H1 (cell line): ENCODE measurements around the gene DIP2B. TPM values are rescaled to one million over a fixed set of nuclear protein-coding genes. Genes with fewer than 3 reads are reported as not detected.

Experiments used
- ASH2L ChIP-seq: fragments of 200-600, 300-600 bp; sonication (generic); IDR thresholded peaks from one replicate; pipeline ENCODE4 v1.7.1; 2017; ENCODE audit warnings: low read length
- CHD2 ChIP-seq: IDR thresholded peaks from 2 replicates; pipeline ENCODE4 v1.6.1; 2012; ENCODE audit warnings: low read length, improper control_type of control experiment
- EZH2 ChIP-seq: fragments of 200-600 bp; sonication (generic); IDR thresholded peaks from 2 replicates; pipeline ENCODE4 v1.7.1; 2012; ENCODE audit warnings: low read depth, mild to moderate bottlenecking, moderate library complexity, low read length, inconsistent platforms; ENCODE audit not compliant: severe bottlenecking
- RBBP5 ChIP-seq: IDR thresholded peaks from 2 replicates; pipeline ENCODE4 v1.7.1; 2012; ENCODE audit warnings: low read depth, mild to moderate bottlenecking, inconsistent platforms, low read length, moderate library complexity, borderline replicate concordance
- SUZ12 ChIP-seq: fragments of 200-600 bp; sonication (generic); IDR thresholded peaks from 2 replicates; pipeline ENCODE4 v1.6.1; 2012; ENCODE audit warnings: mild to moderate bottlenecking, inconsistent platforms, low read length, moderate library complexity, mixed read lengths
- TAF1 ChIP-seq: IDR thresholded peaks from 2 replicates; pipeline ENCODE4 v1.6.1; 2011; ENCODE audit warnings: mild to moderate bottlenecking, low read depth, low read length
- ZNF274 ChIP-seq: IDR thresholded peaks from 2 replicates; pipeline ENCODE4 v1.7.0; 2012; ENCODE audit warnings: low read length, borderline replicate concordance; ENCODE audit errors: extremely low read depth
- polyA plus RNA-seq, 7 experiments: library from polyadenylated mRNA; depleted of rRNA in 3 of 7; stranded (reverse) in 5 of 7; unstranded in 2 of 7; fragments of >200 nt in 5 of 7; fragments of 200-250 nt in 2 of 7; gene quantifications; 1 replicate in 5 of 7; 2 replicates in 1 of 7; 4 replicates in 1 of 7; pipeline versions ENCODE4 v1.2.1 to v1.2.3, GENCODE V29; 2011 to 2013; ENCODE audit warnings: missing spikeins in 2 of 7, mixed read lengths in 2 of 7
- total RNA-seq: library from RNA; stranded (reverse); fragmentation: NEBNext Ultra II Directional; extraction: Animal tissue kit (Norgen Biotek cat#: 25700); gene quantifications from 2 replicates; pipeline ENCODE4 v1.2.1, GENCODE V29; 2021
- TF ChIP-seq, protein P1 (sequence below): IDR thresholded peaks from 2 replicates; pipeline ENCODE4 v1.6.1; 2012; ENCODE audit warnings: inconsistent platforms
- TF ChIP-seq, protein P2 (sequence below): IDR thresholded peaks from 2 replicates; pipeline ENCODE4 v1.6.1; 2011; ENCODE audit warnings: low read length, improper control_type of control experiment

The DIP2B gene
- total and polyA plus RNA-seq, 2 of the 8 experiments (the other 6 are each of a cell fraction or from before 2014, with no cell fraction given): 11.1 to 29.6 TPM

DNA sequence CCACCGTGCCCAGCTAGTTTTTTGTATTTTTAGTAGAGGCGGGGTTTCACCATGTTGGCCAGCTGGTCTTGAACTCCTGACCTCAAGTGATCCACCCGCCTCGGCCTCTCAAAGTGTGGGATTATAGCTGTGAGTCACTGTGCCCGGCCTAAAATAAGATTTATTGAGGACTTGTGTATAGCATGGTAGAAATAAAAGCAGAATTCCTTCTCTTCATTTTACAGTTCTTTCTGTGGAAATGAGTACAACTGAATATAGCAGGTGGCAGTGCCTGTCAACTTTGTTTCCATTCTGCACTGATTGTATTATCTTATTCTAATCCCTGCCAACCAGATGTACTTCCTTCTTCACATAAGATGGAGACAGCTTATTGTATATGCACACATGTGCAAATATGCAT lies 41.0 kb downstream of the DIP2B start (continued):
- TF ChIP-seq ASH2L (no peak), EZH2 (no peak), RBBP5 (no peak), ZNF274 (no peak), TAF1 (no peak), CHD2 (no peak), SUZ12 (no peak)
- TF ChIP-seq, protein P1, sequence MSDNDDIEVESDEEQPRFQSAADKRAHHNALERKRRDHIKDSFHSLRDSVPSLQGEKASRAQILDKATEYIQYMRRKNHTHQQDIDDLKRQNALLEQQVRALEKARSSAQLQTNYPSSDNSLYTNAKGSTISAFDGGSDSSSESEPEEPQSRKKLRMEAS: no peak
- TF ChIP-seq, protein P2, sequence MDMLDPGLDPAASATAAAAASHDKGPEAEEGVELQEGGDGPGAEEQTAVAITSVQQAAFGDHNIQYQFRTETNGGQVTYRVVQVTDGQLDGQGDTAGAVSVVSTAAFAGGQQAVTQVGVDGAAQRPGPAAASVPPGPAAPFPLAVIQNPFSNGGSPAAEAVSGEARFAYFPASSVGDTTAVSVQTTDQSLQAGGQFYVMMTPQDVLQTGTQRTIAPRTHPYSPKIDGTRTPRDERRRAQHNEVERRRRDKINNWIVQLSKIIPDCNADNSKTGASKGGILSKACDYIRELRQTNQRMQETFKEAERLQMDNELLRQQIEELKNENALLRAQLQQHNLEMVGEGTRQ: no peak
- TF ChIP-seq, all 59 proteins: peak for 0
